SHP77 treated with DMSO at 0.1 percent for 48 hours (cell line): ENCODE results near the gene HP1BP3.
"Not testable (repeated sequence)": the region's sequence is repeated elsewhere in the genome, so short reads cannot be mapped to it uniquely, and the experiment has no call there.

Experiments
- DNase-seq: peaks from one replicate; lab custom pipeline; 2025; lab: John Stamatoyannopoulos, UW

HP1BP3 gene

GRCh38 chr1:20787029-20787839 is at the start of gene HP1BP3:
Gene HP1BP3 (minus strand): TSS chr1:20787307. CDS start chr1:20780440, 6,867 bp downstream.
- peak; percentile 60 for DNase-seq

GRCh38 chr1:20836230-20836629 is 49.1 kb upstream of the HP1BP3 start:
- no peak for DNase-seq

- DNase-seq, result no peak
Observed at GRCh38 chr1:20834780-20835179, 47.7 kb upstream of the HP1BP3 start.

GRCh38 chr1:20834192-20834591 is 47.1 kb upstream of the HP1BP3 start:
- DNase-seq, result no peak

GRCh38 chr1:20830378-20830777 is 43.3 kb upstream of the HP1BP3 start:
- no peak for DNase-seq

- DNase-seq, result no peak
Observed at GRCh38 chr1:20829946-20830345, 42.8 kb upstream of the HP1BP3 start.

- no peak for DNase-seq
Observed at GRCh38 chr1:20829531-20829930, 42.4 kb upstream of the HP1BP3 start.

- no peak for DNase-seq
Observed at GRCh38 chr1:20823845-20824244, 36.7 kb upstream of the HP1BP3 start.

- DNase-seq, result no peak
Observed at GRCh38 chr1:20821466-20821865, 34.4 kb upstream of the HP1BP3 start.

- no peak for DNase-seq
Observed at GRCh38 chr1:20819818-20820217, 32.7 kb upstream of the HP1BP3 start.

- no peak for DNase-seq
Observed at GRCh38 chr1:20814534-20814871, 27.4 kb upstream of the HP1BP3 start.

- DNase-seq, result no peak
Observed at GRCh38 chr1:20811916-20812315, 24.8 kb upstream of the HP1BP3 start.

GRCh38 chr1:20793236-20793635 is 6.1 kb upstream of the HP1BP3 start:
- DNase-seq, result no peak

- no peak for DNase-seq
Observed at GRCh38 chr1:20792196-20792595, 5.1 kb upstream of the HP1BP3 start.

- DNase-seq, result no peak
Observed at GRCh38 chr1:20790785-20791184, 3.7 kb upstream of the HP1BP3 start.

GRCh38 chr1:20789598-20789997 is 2.5 kb upstream of the HP1BP3 start:
- DNase-seq, result not testable (repeated sequence)

GRCh38 chr1:20787840-20788795 is 1.0 kb upstream of the HP1BP3 start:
- peak; percentile 59 for DNase-seq

- DNase-seq, result peak; percentile 88
Observed at GRCh38 chr1:20786253-20787028, 666 bp downstream of the HP1BP3 start.

- DNase-seq, result no peak
Observed at GRCh38 chr1:20785907-20786252, 1.2 kb downstream of the HP1BP3 start.

GRCh38 chr1:20775700-20776099 is 11.4 kb downstream of the HP1BP3 start:
- DNase-seq, result no peak

GRCh38 chr1:20771780-20772179 is 15.3 kb downstream of the HP1BP3 start:
- no peak for DNase-seq
